SK-N-SH (cell line): ENCODE results near the gene WWOX. TPM values are rescaled to one million over a fixed set of nuclear protein-coding genes. Genes with fewer than 3 reads are reported as not detected.

Source experiments
- CTCF ChIA-PET: fragments of 300-600, 350-600 bp; formaldehyde crosslinking; extraction: SDS; loops from one replicate; lab custom pipeline; 2021; lab: Yijun Ruan, JAX
- POLR2A ChIA-PET: fragments of 350-600 bp; sonication (Branson Sonifier 250); formaldehyde crosslinking; extraction: SDS; loops from one replicate; lab custom pipeline; 2020; ENCODE audit warnings: antibody characterized with exemption, inconsistent platforms; lab: Yijun Ruan, JAX
- DNase-seq: peaks from one replicate; pipeline ENCODE4 v3.0.0; 2012
- H2AFZ ChIP-seq: fragments of 200-600 bp; sonication (generic); 2 replicates; pipeline ENCODE4 v1.8.1; 2016; ENCODE audit warnings: antibody characterized with exemption, mild to moderate bottlenecking, low read depth
- H3F3A ChIP-seq: fragments of 200-600 bp; sonication (generic); replicated peaks from 2 replicates; pipeline ENCODE3; 2016; ENCODE audit warnings: antibody characterized with exemption, mild to moderate bottlenecking; ENCODE audit not compliant: insufficient read depth
- H3K27ac ChIP-seq, 2 experiments: fragments of 200-500 bp in 1 of 2; fragments of 200-600 bp in 1 of 2; sonication (Bioruptor generic) in 1 of 2; sonication (generic), shearing (Covaris generic) in 1 of 2; 2 replicates each; pipeline versions ENCODE4 v1.5.1 to v1.6.1; 2014 to 2016; ENCODE audit warnings: low read depth in 2 of 2, inconsistent platforms in 1 of 2, low read length in 1 of 2, mild to moderate bottlenecking in 1 of 2, mixed read lengths in 1 of 2
- H3K27me3 ChIP-seq: fragments of 200-600 bp; sonication (generic), shearing (Covaris generic); 2 replicates; pipeline ENCODE4 v1.6.1; 2016; ENCODE audit warnings: mixed run types; ENCODE audit not compliant: insufficient read depth
- H3K36me3 ChIP-seq, 2 experiments: fragments of 200-500 bp in 1 of 2; fragments of 200-600 bp in 1 of 2; sonication (Bioruptor generic) in 1 of 2; sonication (generic) in 1 of 2; replicated peaks in 1 of 2; 2 replicates each; pipeline versions ENCODE3 to v1.5.1; 2014 to 2016; ENCODE audit warnings: low read length in 1 of 2, mild to moderate bottlenecking in 1 of 2; ENCODE audit not compliant: insufficient read depth in 2 of 2, control insufficient read depth in 1 of 2
- H3K4me1 ChIP-seq, 2 experiments: fragments of 200-500 bp in 1 of 2; fragments of 200-600 bp in 1 of 2; sonication (Bioruptor generic) in 1 of 2; sonication (generic), shearing (Covaris generic) in 1 of 2; 2 replicates each; pipeline versions ENCODE4 v1.5.1 to v1.6.1; 2014 to 2016; ENCODE audit warnings: low read depth in 1 of 2, low read length in 1 of 2, mixed run types in 1 of 2; ENCODE audit not compliant: insufficient read depth in 2 of 2, control insufficient read depth in 1 of 2
- H3K4me2 ChIP-seq: fragments of 200-600 bp; sonication (generic), shearing (Covaris generic); 2 replicates; pipeline ENCODE4 v1.6.1; 2017; ENCODE audit warnings: mixed run types
- H3K4me3 ChIP-seq, 2 experiments: fragments of 200-500 bp in 1 of 2; fragments of 200-600 bp in 1 of 2; sonication (Bioruptor generic) in 1 of 2; sonication (generic), shearing (Covaris generic) in 1 of 2; 2 replicates each; pipeline versions ENCODE4 v1.5.1 to v1.8.1; 2014 to 2016; ENCODE audit warnings: low read depth in 2 of 2, inconsistent platforms in 1 of 2, low read length in 1 of 2, mild to moderate bottlenecking in 1 of 2, mixed read lengths in 1 of 2, moderate library complexity in 1 of 2
- H3K79me2 ChIP-seq: fragments of 200-600 bp; sonication (generic); 2 replicates; pipeline ENCODE4 v1.8.1; 2017; ENCODE audit warnings: mild to moderate bottlenecking; ENCODE audit not compliant: insufficient read depth
- H3K9ac ChIP-seq: fragments of 200-600 bp; sonication (generic); 2 replicates; pipeline ENCODE4 v1.6.1; 2017; ENCODE audit warnings: mixed run types
- H3K9me2 ChIP-seq: fragments of 200-600 bp; sonication (generic); 2 replicates; pipeline ENCODE4 v1.6.1; 2017; ENCODE audit warnings: mixed run types
- H3K9me3 ChIP-seq: fragments of 200-600 bp; sonication (generic); 2 replicates; pipeline ENCODE4 v1.6.1; 2017; ENCODE audit warnings: mixed run types, mild to moderate bottlenecking, moderate library complexity
- H4K20me1 ChIP-seq: fragments of 200-600 bp; sonication (generic); 2 replicates; pipeline ENCODE4 v1.6.1; 2017; ENCODE audit warnings: mild to moderate bottlenecking, mixed run types; ENCODE audit not compliant: insufficient read depth
- CHD2 ChIP-seq: fragments of 150-350 bp; IDR thresholded peaks from 2 replicates; pipeline ENCODE4 v1.6.1; 2018; ENCODE audit warnings: low read length; ENCODE audit not compliant: partially characterized antibody
- CTCF ChIP-seq: fragments of 200-600 bp; sonication (generic); IDR thresholded peaks from 2 replicates; pipeline ENCODE4 v1.6.1; 2017; ENCODE audit warnings: antibody characterized with exemption, mild to moderate bottlenecking, moderate library complexity
- EP300 ChIP-seq, 2 experiments: IDR thresholded peaks; 2 replicates each; pipeline versions ENCODE4 v1.4.0 to v1.6.1; 2012; ENCODE audit warnings: borderline replicate concordance in 1 of 2, low read depth in 1 of 2, low read length in 1 of 2
- FOXJ3 ChIP-seq: sonication (generic); formaldehyde crosslinking; IDR thresholded peaks from 2 replicates; pipeline ENCODE4 v1.5.1; 2020; ENCODE audit warnings: mild to moderate bottlenecking, missing genetic modification reagents
- GABPA ChIP-seq: IDR thresholded peaks from 2 replicates; pipeline ENCODE4 v1.4.0; 2012; ENCODE audit warnings: low read depth, mild to moderate bottlenecking
- GATA2 ChIP-seq: sonication (generic); formaldehyde crosslinking; IDR thresholded peaks from 2 replicates; pipeline ENCODE4 v1.5.0; 2020; ENCODE audit warnings: mild to moderate bottlenecking, missing genetic modification reagents
- IRF3 ChIP-seq: fragments of 150-350 bp; IDR thresholded peaks from 2 replicates; pipeline ENCODE4 v1.6.1; 2016; ENCODE audit warnings: mild to moderate bottlenecking, low read depth, low read length
- JUND ChIP-seq: IDR thresholded peaks from 2 replicates; pipeline ENCODE4 v1.4.0; 2012
- MXI1 ChIP-seq: IDR thresholded peaks from 2 replicates; pipeline ENCODE4 v1.6.1; 2012; ENCODE audit warnings: mild to moderate bottlenecking, low read depth, low read length, improper control_type of control experiment
- RAD21 ChIP-seq: IDR thresholded peaks from 2 replicates; pipeline ENCODE4 v1.6.1; 2012; ENCODE audit warnings: mild to moderate bottlenecking, low read length
- RCOR1 ChIP-seq: fragments of 150-350 bp; IDR thresholded peaks from 2 replicates; pipeline ENCODE4 v1.6.1; 2017; ENCODE audit warnings: antibody characterized with exemption, low read length
- RXRA ChIP-seq: IDR thresholded peaks from 2 replicates; pipeline ENCODE4 v1.4.0; 2012; ENCODE audit warnings: low read depth, mild to moderate bottlenecking, borderline replicate concordance
- TEAD4 ChIP-seq: IDR thresholded peaks from 2 replicates; pipeline ENCODE4 v1.4.0; 2012; ENCODE audit warnings: mild to moderate bottlenecking, borderline replicate concordance; ENCODE audit not compliant: insufficient read depth
- USF1 ChIP-seq: IDR thresholded peaks from 2 replicates; pipeline ENCODE4 v1.4.0; 2012; ENCODE audit warnings: low read depth, borderline replicate concordance
- YY1 ChIP-seq: IDR thresholded peaks from 2 replicates; pipeline ENCODE4 v1.4.0; 2012; ENCODE audit warnings: low read depth, mild to moderate bottlenecking
- WGBS: methylation state at CpG from one replicate; pipeline ENCODE4 v1.1.6; 2017; ENCODE audit warnings: low lambda C conversion rate; 5-methylcytosine and 5-hydroxymethylcytosine counted together
- polyA plus RNA-seq, 3 experiments: library from polyadenylated mRNA; depleted of rRNA; stranded (reverse); fragments of >200 nt; gene quantifications; 2 replicates each; pipeline ENCODE4 v1.2.3, GENCODE V29; 2012

Gene WWOX
- polyA plus RNA-seq, 1 of the 3 experiments (the other 2 are of a cell fraction) = 10.8 TPM

- Histone ChIP-seq H3K9ac (no peak overlapping the region), H3K4me2 (no peak overlapping the region), H4K20me1 (no peaks in the 10 kb centered on the region), H3K27ac (no peak overlapping the region), H3K27me3 (no peaks in the 10 kb centered on the region), H3K4me1 (0 out of 4 replicates have a peak, but pooled peaks cover 0 to 5% of the 10 kb centered on the region in 2 experiments), H3K4me3 (no peak overlapping the region), H3K79me2 (no peaks in the 10 kb centered on the region), H2AFZ (no peak overlapping the region), H3K9me2 (no peaks in the 10 kb centered on the region), H3K36me3 (no peaks in the 10 kb centered on the region), H3K9me3 (no peaks in the 10 kb centered on the region), H3F3A (no peaks in the 10 kb centered on the region)
- no peak for DNase-seq
- POLR2A ChIA-PET = no interaction called here
- TF ChIP-seq GABPA (no peak), MXI1 (no peak), RXRA (no peak), CTCF (no peak), FOXJ3 (CRISPR knock-in tag) (no peak)
- WGBS = 85% methylated on average over 1 of the region's 1 CpG
- CTCF ChIA-PET = no interaction called here
Measured at GRCh38 chr16:78292844-78293380, 193.5 kb downstream of the WWOX start.

GRCh38 chr16:78294538-78295225, 195.2 kb downstream of the WWOX start:
- no peaks in the 10 kb centered on the region for H4K20me1 ChIP-seq
- H3K27ac ChIP-seq = no peak overlapping the region
- CTCF ChIA-PET = no interaction called here

More at GRCh38 chr16:78294538-78295225, 195.2 kb downstream of the WWOX start:
- H3K9me3 ChIP-seq = no peaks in the 10 kb centered on the region
- DNase-seq = no peak
- H2AFZ ChIP-seq = no peak overlapping the region
- no peaks in the 10 kb centered on the region for H3K79me2 ChIP-seq
- no peaks in the 10 kb centered on the region for H3K9me2 ChIP-seq
- H3K4me1 ChIP-seq = peaks cover 0 to 8% of the 10 kb centered on the region in 2 experiments; a peak in 2 of 4 replicates
- H3K4me2 ChIP-seq = no peak overlapping the region
- H3K4me3 ChIP-seq = no peak overlapping the region
- no peak for TF ChIP-seq EP300 (IDR thresholded peaks at IDR 0.05; ENCODE audit: borderline replicate concordance in 1 of 2, low read depth in 1 of 2, low read length in 1 of 2)
- TF ChIP-seq USF1 = no peak
- TF ChIP-seq RCOR1 = no peak
- TF ChIP-seq RAD21 = no peak
- TF ChIP-seq FOXJ3 (CRISPR knock-in tag) = no peak
- TF ChIP-seq JUND = no peak
- no peak for TF ChIP-seq TEAD4
- no peak for TF ChIP-seq CHD2
- no peak for TF ChIP-seq YY1
- TF ChIP-seq GABPA = no peak
- no peak for TF ChIP-seq GATA2
- no peak for TF ChIP-seq IRF3
- POLR2A ChIA-PET = no interaction called here
- H3K36me3 ChIP-seq = no peaks in the 10 kb centered on the region
- H3F3A ChIP-seq = peaks cover 8% of the 10 kb centered on the region
- H3K9ac ChIP-seq = no peak overlapping the region
- 81% methylated on average over 4 of the region's 4 CpGs for WGBS
- H3K27me3 ChIP-seq = no peaks in the 10 kb centered on the region
